Dermis microvascular lymphatic vessel endothelial cell (primary cell): ENCODE measurements around the gene PLCB2. TPM values are rescaled to one million over a fixed set of nuclear protein-coding genes. Genes with fewer than 3 reads are reported as not detected.

ENCODE experiments used
- DNase-seq, 2 donors: peaks; one replicate each; pipeline versions ENCODE4 v3.0.0 to v3.0.0-alpha.2; 2010; ENCODE audit warnings: low read depth in 2 of 2
- total RNA-seq: library from RNA; depleted of rRNA; stranded (reverse); fragments of >200 nt; gene quantifications from 2 replicates; pipeline ENCODE4 v1.2.1, GENCODE V29; 2014

The PLCB2 gene
- total RNA-seq, 1 donor from 2014 or later, result not detected

DNA sequence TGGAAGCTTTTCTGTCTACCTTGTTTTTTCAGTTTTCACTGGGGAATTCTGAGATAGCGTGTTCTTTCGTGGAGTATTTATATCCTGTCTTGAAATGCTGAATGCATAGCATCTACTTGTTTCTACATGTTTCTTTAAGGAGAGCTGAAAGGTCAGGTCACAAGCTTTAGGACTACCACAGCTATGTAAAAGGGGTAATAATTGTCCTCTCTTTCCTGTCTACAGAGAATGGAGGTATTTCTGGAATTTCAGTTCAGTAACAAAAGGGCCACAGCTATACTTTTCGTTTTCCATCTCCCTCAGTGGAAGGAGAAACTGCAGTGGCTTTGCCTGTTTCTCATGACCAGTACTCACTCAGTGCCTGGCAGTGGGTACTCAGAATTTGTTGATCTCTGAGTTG is 20.4 kb upstream of the PLCB2 start:
- DNase-seq, result no peak

DNA sequence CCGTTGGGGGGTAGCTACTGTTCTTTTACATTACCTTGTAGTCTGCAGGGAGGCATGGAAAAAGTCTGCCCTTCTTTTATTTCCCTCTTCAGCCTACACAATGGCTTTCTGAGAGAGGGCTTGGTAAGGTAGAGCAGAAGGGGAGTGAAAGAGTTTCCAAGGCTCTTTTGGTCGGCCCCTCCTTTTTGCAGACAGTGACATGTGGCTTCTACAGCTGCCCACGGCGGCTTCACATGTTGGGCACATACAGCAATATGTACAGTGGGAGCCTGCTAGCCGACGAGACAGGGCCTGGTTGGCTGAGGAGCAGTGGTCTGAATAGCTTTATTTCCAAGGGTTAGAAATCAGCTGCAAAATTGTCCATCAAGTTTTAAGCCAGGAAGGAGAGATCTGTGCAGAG is 19.7 kb upstream of the PLCB2 start:
- DNase-seq, result no peak

DNA sequence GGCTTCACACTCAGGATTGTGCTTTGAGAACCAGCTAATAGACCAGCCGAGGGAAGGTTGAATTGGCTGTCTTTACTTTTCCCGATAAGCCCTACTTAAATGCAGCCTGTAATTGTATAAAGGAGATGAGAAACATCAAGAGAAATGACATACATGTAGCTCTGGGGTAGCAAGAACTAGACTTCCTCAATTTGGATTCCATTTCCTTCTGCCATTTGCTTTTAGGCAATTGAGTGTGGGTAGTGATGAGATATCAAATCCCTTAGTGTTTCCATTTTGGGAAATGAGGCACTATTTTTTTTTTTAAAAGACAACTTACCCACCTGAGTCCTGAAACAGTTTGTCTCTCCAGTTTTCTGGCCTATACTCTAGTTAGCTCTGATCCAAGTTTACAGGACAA is 18.0 kb upstream of the PLCB2 start:
- DNase-seq, result no peak

DNA sequence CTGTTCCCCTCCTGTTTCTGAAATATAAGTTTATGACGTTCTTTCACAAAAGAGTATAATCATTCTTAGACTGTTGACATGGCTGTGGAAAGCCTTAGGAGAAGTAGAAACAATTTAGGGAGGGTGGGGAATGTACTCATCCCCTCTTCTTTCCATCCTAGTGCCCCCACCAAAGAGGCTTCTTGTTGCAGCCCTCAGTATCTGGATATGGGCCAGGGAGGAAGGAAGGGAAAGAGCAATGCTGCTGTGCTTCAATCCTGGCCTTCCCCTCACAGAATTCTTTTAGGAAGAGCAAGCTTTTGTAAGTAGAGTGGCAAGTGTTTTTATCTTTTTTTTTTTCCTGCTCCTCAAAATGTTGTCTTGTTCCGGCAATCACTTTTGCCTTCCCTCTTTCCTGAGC is 17.5 kb upstream of the PLCB2 start:
- peak in 1 of 2 donors; percentile 54 for DNase-seq

DNA sequence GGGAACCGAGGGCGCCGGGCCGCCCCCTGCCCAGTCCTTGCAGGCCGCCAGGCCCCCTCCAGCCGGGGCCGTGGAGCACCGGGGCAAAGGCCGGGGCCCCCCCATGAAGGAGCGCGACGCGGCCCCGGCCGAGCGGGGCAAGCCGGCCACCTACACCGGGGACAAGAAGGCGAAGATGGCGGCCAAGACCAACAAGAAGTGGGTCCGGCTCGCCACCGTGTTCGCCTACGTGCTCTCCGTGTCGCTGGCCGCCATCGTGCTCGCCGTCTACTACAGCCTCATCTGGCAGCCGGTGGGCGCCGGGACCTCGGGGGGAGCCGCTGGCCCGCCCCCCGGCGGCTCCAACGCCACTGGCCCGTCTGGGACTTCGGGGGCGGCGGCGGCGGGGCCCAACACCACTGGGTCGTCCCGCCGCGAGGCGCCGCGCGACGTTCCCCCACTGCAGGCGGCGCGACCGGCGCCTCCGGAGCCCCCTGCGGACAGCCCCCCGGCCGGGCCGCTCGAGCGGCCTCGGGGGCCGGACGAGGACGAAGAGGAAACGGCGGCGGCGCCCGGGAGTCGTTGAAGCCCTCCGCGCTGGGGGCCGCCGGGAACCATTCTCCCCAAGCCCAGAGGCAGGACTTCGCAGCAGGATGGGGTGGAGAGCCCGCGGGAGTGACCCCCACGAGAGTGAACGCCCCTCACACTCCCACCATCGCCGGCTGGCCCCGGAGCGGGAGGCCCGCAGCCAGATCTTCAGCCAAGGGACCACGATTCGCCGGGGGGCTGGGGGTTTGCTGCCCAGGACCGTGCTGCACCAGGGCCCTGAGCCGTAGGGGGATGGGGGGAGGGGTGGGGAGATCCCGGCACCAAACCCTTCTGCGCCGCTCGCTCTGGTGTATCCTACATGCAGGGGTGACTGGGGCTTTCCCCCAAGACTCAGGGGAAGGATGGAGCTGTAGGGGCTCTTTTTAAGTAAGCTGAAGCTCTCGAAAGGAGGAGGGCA is 16.5 kb upstream of the PLCB2 start:
- peak in 1 of 2 donors; percentile 44 for DNase-seq

DNA sequence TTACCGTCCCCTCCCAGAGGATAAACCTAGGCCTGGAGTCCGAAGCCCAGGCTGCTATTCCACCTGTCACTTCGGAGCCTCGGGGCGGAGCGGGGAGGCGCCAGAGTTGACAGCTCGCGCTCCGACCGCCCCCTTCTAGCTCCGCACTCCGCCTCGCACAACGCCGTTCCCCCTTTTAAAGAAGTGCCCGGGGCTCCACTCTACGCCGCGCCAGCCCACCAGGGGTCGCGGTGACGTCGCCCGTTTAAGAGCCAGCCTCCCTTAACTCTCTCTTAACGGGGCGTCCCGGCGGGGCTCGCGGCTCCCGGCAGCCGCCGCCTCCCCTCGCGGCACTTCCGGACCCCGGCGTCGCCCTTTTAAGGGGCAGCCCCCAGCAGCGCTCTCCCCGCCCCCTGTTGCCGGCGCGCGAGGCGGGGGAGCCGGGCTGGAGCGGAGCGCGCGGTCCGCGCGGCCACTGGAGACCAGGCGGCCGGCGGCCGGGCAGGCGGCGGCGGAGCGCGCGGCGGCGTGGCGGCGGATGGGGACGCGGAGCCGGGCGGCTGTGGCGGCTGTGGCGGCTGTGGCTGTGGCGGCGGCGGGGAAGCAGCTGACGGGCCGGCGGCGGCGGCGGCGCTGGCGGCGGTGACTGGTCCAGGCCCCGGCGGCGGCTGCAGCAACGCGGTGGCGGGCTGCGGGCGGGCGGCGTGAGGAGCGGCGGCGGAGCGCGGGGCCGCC is 15.7 kb upstream of the PLCB2 start, which contains the start of gene INAFM2:
INAFM2 (plus strand) TSS at position 454 of the 714 bp plus-strand sequence. CDS start 364 bp downstream, outside the sequence.
- DNase-seq, result peak; percentile 89 to 97

DNA sequence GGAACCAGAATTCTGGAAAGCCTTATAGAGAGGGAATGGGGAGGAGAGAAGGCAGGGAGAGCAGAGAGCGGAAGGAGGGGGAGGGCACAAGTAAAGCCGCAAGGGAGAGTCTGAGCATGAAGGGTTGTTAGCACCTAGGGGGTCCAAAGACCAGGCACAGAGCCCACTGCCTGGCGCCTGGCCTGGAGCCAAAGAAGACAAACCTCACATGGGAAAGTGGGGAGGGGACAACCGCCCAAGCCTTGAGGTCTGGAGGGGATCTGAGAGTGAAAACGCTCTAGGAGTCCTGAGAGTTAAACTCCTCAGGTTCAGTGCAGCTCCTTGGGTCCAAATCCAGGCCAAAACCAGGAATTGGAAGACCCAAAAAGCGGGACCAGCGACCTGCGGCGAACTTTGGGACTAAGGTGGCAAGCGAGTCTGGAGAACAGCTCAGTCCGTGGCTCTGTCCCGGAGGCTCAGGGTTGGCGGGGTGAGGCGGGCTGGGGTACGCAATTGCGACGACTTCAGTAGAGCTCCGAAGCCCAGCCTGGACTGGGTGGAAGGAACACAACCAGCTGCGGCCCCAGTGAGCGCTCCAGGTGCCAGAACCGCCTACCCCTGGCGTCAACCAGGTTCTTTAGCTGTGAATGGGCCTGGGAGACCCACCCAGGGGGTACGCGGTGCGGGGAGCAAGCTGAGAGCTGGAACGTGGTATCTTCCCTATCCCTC is 14.9 kb upstream of the PLCB2 start:
- DNase-seq, result no peak

DNA sequence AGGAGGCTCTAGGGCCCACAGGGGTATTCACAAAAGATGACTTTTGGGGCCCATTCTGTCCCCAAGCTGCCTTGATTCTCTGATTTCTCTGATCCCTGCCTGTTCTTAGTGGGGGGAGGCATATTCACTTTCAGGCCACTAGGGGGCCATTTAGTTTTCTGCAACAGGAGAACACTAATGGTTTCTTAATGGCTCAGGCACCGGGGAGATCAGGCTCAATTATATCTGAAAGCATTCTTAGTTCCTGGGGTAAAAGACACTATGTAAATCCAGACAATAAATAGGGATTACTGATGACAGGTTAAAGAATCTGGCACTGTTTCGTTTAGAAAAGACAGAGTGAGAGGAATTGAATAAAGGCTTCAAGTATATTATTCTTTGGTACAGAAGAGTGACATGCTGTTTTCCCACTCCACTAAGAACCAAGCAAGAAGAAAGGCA is 13.2 kb upstream of the PLCB2 start:
- DNase-seq, result peak; percentile 37 to 72

DNA sequence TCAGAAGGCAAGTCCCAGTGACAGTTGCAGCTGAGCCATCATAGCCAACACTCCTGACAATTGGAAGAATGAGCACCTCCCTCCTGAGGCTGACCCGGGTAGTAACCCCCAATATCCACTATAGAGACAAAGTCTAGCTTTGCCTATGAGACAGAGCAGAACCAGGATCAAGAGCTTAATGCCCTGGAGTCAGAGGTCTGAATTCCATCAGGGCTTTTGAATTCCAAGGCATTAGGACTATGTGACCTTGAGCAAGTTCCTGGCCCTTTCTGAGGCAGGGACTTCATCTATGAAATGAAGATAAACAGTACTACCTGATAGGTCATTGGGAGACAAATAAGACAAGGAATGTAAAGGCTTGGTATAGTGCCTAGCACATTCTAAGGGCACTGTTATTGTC is 12.7 kb upstream of the PLCB2 start:
- no peak for DNase-seq

DNA sequence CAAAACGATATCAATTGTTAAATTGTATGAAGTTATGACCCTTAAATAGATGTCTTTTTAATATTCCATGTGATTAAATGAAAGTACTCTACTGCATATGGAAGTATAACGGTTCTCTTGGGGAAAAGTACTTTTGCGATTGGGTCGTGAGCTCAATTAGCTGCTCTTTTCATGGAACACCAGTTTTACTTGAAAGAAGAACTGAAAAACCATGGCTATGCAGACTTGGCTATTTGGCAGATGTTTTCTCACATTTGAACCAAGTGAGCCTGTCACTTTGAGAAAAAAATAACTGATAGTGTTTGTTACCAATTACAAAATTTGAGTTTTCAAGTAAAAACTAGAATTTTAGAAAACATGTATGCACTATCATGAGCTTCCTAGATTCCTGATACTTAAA is 9.8 kb upstream of the PLCB2 start:
- DNase-seq, result no peak

DNA sequence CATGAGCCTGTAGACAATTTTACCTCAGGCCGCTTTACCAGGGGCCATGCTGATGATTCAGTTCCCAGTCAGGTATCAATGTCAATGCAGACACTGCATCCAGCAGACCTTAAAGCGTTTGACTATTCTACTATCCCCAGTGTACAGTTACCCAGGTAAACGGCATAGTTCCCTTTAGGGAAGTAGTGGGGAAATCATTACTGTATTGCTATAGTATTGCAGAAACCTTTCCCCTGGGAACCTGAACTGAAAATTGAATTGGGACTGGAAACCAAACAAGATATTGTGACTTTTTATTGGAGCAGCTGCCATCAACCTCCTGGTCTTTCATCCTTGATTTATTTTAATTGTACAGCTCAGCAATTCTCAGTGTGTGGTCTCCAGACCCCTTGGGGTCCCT is 9.2 kb upstream of the PLCB2 start:
- DNase-seq, result no peak

DNA sequence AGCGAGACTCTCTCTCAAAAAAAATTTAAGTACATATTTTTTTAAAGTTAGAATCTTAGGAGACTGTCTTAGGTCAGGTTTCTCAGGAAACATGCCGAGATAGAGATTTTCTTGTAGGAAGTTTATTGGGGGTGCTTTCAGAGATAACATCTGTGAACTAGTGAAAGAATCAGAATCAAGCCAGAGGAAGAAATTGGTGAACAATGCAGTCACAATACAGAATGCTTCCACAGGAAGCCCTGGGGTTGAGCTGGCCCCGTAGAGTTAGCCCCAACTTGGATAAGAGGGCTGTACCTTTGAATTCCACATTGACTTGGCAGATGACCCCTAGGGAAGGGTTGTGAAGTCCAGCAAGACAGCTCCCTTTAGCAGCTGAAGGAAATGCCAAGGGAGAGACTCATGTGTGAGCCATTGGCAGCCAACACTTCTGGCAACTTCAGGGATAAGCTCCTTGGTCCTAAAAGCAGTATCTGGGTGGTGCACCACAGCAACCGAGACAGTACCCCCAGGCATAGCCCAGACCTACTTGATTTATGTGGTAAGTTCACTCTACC is 7.1 kb upstream of the PLCB2 start:
- peak in 1 of 2 donors; percentile 57 for DNase-seq

DNA sequence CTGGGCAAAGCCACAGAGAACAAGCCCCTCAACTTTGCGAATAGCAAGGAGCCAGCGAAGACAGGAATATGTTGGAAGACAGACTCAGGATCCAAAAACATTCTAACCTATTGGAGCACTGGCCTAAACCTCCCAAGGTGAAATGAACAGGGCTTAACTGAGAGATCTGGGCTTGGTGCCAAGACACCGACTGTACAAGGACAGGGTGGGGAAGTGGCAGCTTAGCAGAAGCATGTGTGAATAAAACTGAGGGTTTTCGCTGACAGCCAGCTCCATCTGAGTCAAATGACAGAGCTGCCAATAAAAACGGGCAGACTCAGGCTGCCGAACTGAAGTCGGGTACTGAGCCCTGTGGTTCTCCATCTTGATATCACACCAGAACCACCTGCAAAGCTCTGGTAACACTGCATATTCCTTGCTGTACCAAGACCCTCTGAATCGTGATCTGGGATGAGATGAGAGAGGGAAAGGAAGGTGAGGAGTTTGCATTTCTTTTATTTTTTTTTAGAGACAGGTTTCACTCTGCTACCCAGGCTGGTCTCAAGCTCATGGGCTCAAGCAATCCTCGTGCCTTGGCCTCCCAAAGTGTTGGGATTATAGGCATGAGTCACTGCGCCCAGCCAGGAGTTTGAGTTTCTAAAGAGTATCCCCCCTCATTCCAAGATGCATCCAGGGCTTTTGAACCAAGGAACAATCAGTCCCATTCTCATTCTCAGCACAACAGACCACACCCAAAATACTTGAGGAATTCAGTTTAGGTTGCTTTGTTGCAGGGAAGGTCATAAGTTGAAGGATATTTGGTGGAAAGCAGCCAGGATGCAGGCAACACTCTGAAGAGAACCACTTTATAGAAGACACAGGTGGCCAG is 6.0 kb upstream of the PLCB2 start:
- peak in 1 of 2 donors; percentile 67 for DNase-seq

DNA sequence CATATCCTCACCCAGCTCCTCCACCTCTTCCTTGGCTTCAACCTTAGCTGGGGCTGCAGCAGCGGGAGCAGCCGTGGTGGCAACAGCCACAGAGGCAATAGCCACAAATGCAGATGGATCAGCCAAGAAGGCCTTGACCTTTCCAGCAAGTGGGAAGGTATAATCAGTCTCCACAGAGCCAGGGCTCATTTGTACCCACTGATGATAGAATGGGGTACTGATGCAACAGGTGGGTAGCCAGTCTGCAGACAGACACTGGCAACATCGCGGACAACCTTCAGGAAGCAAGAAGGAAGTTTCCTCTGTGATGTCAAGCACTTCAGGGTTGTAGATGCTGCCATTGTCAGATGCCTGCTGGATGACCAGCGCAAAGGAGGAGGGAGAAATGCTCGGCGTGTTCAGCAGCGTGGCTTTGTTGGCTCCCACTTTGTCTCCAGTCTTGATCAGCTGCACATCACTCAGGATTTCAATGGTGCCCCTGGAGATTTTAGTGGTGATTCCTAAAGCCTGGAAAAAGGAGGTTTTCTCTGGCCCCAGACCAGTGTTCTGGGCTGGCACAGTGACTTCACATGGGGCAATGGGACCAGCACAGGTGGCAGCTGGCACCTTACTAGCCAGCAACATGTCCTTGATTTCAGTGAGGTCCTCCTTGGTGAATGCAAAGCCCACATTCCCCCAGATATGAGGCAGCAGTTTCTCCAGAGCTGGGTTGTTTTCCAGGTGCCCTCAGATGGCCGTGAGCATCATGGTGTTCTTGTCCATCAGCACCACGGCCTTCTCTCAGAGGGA is 4.8 kb upstream of the PLCB2 start:
- DNase-seq, result no peak

DNA sequence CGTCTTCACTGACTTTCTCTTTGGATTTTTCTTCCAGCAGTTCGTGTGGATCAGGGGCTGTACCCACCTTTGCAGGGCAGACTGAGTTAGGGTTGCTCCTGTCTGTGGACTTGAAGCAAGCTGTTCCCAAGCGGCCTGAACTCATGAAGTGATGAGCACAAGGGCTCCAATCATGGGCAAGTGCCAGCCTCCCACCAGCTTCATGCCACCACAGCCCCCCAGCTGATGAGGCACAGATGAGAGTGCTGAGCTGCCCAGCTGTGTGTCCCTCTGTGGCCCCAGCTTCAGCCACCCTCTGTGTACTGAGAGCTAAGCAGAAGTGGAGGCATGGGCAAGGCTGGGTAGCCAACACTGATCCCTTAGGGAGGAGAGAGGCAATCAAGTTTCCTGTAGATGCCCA is 3.3 kb upstream of the PLCB2 start:
- DNase-seq, result no peak

DNA sequence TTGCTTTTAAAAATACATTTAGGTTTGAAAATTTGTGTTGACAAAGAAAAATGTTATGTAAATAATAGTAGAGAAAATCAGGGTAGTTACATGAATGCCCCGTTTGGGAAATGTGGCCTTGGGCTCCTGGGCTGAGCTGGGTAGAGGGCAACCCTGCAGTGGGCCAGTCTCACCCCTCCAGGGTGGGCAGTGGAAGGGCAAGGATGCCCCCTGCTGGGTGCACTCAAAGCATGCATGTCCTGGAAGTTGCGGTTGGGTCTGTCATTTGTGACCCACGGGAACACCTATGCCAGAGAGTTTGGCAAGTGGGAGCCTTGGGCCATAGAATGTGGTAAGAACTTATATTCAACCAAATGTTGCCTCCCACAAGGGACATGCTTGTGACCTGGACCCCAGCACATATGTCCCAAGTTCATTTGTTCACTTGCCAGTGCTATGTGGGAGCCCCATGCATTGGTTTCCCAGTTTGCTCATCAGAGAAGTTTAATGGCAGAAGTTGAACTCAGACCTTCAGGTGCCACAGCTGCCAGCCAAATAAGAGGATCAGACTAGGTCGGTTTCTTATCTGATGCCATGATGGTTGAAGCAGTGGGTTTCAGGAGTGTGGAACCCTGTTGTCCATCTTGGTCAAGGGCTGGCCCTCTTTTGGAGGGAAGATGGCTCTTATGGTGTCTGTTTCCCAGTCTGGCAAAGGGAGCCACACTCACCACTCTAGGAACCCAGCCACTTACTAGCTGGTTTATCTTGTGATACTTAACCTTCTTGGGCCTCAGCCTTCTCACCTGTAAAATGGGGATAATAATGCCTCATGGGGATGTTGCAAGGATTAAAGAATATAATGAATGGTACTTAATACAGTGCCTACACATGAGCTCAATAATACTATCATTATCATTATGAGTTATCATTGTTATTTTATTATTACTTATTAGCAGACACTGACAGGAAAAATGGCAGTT is 2.5 kb upstream of the PLCB2 start:
- peak; percentile 30 to 59 for DNase-seq

DNA sequence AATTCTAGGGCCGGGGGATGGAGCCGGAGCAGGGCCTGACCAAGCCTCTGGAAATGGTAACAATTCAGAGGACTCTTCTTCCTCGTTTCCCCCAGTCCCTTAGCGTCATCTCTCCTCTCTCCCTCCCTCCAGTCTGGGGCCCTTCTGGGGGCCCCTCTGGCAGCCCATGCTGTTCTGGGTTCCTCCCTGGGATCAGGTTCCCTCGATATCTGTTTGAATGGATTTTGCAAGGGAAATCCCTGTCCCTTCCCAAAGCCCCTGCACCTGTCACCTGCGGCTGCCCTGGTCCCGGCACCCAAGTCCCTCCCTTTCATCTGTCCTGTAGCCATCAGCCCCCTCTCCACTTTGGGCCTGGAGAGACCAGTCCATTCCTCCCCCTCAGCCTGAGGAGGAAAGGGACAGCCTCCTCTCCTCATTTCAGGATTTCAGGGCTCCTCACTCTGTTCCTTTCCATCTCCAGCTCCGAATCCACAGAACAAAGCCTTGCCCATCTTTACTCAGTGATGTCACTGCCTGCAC is 1.7 kb upstream of the PLCB2 start:
- DNase-seq, result no peak

DNA sequence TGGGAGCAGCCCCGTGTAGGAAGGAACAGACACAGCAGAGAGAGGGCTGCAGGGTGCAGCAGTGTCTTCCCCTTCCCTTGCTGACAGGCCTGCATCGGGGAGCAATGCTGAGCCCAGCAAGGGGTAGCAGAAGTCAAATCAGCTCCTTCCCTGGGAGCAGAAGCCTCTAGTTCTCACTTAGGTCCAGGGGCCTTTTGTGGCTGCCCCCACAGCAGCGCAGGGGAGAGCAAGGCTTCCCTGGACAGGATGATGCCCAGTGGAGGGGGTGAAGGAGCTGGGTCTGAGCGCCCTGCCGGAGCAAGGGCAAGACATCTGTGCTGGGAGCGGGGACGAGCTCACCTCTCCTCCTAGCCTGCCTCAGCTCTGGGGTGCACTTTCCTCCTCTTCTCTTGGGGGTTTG is 827 bp downstream of the PLCB2 start:
- DNase-seq, result no peak
